ENCODE data around the gene LYPD6.
A peak's percentile ranks its signal among the peaks of the same experiment; 100 is the strongest.
"Not testable (repeated sequence)": the region's sequence is repeated elsewhere in the genome, so short reads cannot be mapped to it uniquely, and the experiment has no call there.

LYPD6 gene

DNA sequence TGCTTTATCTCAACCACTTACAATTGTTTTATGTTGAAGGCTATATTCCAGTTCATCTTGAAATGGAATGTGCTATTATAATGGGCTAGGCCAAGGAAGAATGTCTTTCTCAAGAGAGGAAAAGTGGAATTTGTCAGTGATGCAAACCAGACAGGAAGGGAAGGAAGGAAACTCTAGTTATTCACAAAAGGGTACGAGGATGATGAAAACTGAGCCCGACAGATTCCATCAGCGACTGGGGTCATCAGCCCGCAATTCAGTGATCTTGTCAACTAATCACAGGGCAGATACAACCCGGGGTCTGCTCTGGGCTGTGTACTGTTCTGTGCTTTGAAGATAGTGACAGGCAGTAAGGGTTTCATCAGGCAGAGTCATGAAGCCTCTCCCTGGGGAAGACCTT is 23.4 kb upstream of the LYPD6 start:
- no peak overlapping the region for H3K4me3 ChIP-seq (ENCODE audit: low read depth in 1 of 2, low read length in 1 of 2)
- TF ChIP-seq, protein P1, sequence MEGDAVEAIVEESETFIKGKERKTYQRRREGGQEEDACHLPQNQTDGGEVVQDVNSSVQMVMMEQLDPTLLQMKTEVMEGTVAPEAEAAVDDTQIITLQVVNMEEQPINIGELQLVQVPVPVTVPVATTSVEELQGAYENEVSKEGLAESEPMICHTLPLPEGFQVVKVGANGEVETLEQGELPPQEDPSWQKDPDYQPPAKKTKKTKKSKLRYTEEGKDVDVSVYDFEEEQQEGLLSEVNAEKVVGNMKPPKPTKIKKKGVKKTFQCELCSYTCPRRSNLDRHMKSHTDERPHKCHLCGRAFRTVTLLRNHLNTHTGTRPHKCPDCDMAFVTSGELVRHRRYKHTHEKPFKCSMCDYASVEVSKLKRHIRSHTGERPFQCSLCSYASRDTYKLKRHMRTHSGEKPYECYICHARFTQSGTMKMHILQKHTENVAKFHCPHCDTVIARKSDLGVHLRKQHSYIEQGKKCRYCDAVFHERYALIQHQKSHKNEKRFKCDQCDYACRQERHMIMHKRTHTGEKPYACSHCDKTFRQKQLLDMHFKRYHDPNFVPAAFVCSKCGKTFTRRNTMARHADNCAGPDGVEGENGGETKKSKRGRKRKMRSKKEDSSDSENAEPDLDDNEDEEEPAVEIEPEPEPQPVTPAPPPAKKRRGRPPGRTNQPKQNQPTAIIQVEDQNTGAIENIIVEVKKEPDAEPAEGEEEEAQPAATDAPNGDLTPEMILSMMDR (IDR thresholded peaks at IDR 0.05): no peak
- no peak overlapping the region for H3K27ac ChIP-seq
- no peaks in the 10 kb centered on the region for H3K4me1 ChIP-seq (ENCODE audit: control insufficient read depth in 1 of 2, insufficient read depth in 1 of 2, low read depth in 1 of 2, low read length in 1 of 2)
- H3K9me3 ChIP-seq: no peaks in the 10 kb centered on the region
- H3K27me3 ChIP-seq: peaks cover 28% of the 10 kb centered on the region
- no peaks in the 10 kb centered on the region for H3K36me3 ChIP-seq

DNA sequence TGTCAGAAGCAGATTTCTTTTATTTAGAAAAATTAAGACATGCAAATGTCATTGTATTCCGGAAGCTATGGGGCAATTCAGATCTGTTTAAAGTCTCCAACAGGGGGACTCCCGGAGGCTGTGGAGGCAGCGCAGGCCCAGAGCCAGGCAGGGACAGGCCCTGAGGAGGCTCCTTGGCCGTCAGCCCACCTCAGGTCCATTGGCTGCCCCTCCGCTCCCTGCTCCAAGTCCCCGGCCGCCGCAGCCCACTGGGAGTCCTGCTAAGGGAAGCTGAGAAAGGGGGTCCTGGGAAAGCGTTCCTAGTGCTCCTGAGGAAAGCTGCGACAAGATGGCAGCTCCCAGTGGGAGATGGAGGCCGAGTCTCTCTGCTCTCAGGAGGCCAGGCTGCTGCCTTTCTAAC is 20.0 kb upstream of the LYPD6 start:
- no peak overlapping the region for H3K4me3 ChIP-seq (ENCODE audit: low read depth in 1 of 2, low read length in 1 of 2)
- TF ChIP-seq, protein P1 (IDR thresholded peaks at IDR 0.05): no peak
- no peak overlapping the region for H3K27ac ChIP-seq
- H3K27me3 ChIP-seq: peaks cover 43% of the 10 kb centered on the region
- no peaks in the 10 kb centered on the region for H3K36me3 ChIP-seq
- H3K9me3 ChIP-seq: no peaks in the 10 kb centered on the region
- H3K4me1 ChIP-seq (ENCODE audit: control insufficient read depth in 1 of 2, insufficient read depth in 1 of 2, low read depth in 1 of 2, low read length in 1 of 2): no peaks in the 10 kb centered on the region

DNA sequence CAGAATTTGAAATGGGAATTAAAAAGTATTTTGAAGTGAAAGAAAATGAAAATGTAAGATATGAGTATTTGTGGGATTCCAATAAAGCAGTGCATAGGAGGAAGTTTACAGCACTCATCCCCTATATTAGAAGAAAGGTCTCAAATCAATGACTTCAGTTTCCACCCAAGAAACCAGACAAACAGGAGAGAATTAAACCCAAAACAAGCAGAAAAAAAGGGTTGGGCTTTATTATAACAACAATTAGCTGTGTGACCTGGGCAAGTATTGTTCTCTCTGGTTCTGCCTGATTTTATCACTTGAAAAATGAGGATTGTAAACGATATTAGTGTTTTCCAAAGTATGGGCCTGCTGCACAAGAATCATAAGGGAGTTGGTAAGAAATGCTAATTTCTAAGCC is 18.3 kb upstream of the LYPD6 start:
- Histone ChIP-seq H3K27me3 (peaks cover 55% of the 10 kb centered on the region), H3K4me3 (ENCODE audit: low read depth in 1 of 2, low read length in 1 of 2) (no peak overlapping the region), H3K27ac (no peak overlapping the region), H3K36me3 (no peaks in the 10 kb centered on the region), H3K9me3 (no peaks in the 10 kb centered on the region), H3K4me1 (ENCODE audit: control insufficient read depth in 1 of 2, insufficient read depth in 1 of 2, low read depth in 1 of 2, low read length in 1 of 2) (no peaks in the 10 kb centered on the region)
- TF ChIP-seq, protein P1 (IDR thresholded peaks at IDR 0.05): no peak

DNA sequence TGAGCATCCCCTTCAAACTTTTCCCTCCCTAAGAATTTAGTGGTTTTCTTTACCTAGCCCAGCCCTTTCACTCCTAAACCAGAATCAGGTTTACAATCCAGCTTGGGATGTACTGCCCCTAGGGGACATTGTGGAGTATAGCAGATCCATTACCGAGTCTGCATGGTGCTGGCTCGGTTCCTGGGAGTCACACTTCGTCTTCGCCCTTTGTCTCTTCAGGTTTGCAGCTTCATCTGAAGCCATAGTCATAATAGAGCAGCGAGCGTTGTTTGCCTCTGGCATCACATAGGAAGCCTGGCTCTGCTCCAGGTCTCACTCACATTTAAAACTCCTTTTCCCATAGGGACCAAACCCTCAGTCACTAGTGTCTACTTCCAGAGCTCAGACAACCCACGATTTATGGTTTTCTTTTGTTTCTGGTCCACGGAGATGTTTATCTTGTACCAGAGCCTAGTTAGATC is 16.8 kb upstream of the LYPD6 start:
- TF ChIP-seq, protein P1 (IDR thresholded peaks at IDR 0.05): peak; percentile 57
- no peaks in the 10 kb centered on the region for H3K36me3 ChIP-seq
- peaks cover 53% of the 10 kb centered on the region for H3K27me3 ChIP-seq

DNA sequence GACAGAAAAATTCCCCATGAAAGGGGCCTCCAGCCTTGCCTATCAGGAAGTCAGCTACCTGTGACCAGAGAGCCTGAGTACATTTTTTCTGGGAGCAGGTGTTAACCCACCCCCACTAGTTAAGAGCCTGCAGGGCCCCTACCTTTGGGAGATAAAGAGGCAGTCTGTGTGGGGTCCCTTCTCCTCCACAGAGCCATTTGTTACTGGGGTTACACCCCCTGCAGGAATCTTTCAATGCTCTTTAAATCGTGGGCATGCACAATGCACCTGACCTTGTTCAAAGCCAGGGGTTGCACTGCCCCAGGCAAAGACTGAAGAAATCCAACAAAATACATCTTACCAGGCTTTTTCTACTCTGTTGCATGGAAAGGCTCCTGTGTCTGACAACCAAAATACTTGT is 15.7 kb upstream of the LYPD6 start:
- TF ChIP-seq, protein P1 (IDR thresholded peaks at IDR 0.05): no peak
- no peaks in the 10 kb centered on the region for H3K9me3 ChIP-seq
- H3K27me3 ChIP-seq: peaks cover 42% of the 10 kb centered on the region
- H3K27ac ChIP-seq: no peak overlapping the region
- no peaks in the 10 kb centered on the region for H3K36me3 ChIP-seq
- H3K4me3 ChIP-seq (ENCODE audit: low read depth in 1 of 2, low read length in 1 of 2): no peak overlapping the region
- H3K4me1 ChIP-seq (ENCODE audit: control insufficient read depth in 1 of 2, insufficient read depth in 1 of 2, low read depth in 1 of 2, low read length in 1 of 2): no peaks in the 10 kb centered on the region

More for the DNA sequence above, 16.8 kb upstream of the LYPD6 start:
- Histone ChIP-seq H3K4me1 (ENCODE audit: control insufficient read depth in 1 of 2, insufficient read depth in 1 of 2, low read depth in 1 of 2, low read length in 1 of 2) (no peaks in the 10 kb centered on the region), H3K27ac (no peak overlapping the region), H3K9me3 (no peaks in the 10 kb centered on the region), H3K4me3 (ENCODE audit: low read depth in 1 of 2, low read length in 1 of 2) (no peak overlapping the region)

DNA sequence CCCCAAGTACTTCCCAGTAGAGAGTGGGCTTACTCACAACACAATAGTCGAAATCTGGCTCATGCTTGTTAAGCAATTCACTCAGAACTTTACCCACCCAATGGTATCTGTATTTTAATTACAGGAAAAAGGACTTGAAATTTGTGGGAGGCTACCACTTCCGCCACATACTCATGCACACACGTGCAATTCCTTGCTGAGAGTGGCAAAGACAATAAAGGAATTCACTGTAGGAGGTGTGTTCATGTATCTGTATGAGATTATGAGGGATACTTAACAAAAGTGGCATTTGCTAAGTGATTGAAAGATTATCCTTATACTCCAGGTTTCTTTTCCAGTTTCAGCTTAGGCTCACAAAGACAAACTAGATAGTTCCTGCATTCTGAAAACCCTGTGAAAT is 14.9 kb upstream of the LYPD6 start:
- Histone ChIP-seq H3K9me3 (no peaks in the 10 kb centered on the region), H3K27me3 (peaks cover 47% of the 10 kb centered on the region), H3K27ac (no peak overlapping the region), H3K36me3 (no peaks in the 10 kb centered on the region), H3K4me1 (ENCODE audit: control insufficient read depth in 1 of 2, insufficient read depth in 1 of 2, low read depth in 1 of 2, low read length in 1 of 2) (no peaks in the 10 kb centered on the region), H3K4me3 (ENCODE audit: low read depth in 1 of 2, low read length in 1 of 2) (no peak overlapping the region)
- TF ChIP-seq, protein P1 (IDR thresholded peaks at IDR 0.05): no peak

DNA sequence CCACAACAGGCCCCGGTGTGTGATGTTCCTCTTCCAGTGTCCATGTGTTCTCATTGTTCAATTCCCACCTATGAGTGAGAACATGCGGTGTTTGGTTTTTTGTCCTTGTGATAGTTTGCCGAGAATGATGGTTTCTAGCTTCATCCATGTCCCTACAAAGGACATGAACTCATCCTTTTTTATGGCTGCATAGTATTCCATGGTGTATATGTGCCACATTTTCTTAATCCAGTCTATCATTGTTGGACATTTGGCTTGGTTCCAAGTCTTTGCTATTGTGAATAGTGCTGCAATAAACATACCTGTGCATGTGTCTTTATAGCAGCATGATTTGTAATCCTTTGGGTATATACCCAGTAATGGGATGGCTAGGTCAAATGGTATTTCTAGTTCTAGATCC is 11.8 kb upstream of the LYPD6 start:
- H3K27me3 ChIP-seq: peaks cover 65% of the 10 kb centered on the region
- not testable (repeated sequence) for H3K4me3 ChIP-seq (ENCODE audit: low read depth in 1 of 2, low read length in 1 of 2); H3K9me3 ChIP-seq; H3K36me3 ChIP-seq; H3K4me1 ChIP-seq (ENCODE audit: control insufficient read depth in 1 of 2, insufficient read depth in 1 of 2, low read depth in 1 of 2, low read length in 1 of 2); H3K27ac ChIP-seq

All from neutrophil (primary cell).